RCC 7860 (cell line): Measurements from ENCODE around the gene SMIM45.

Experiments used
- DNase-seq: peaks from one replicate; pipeline ENCODE4 v3.0.0-alpha.2; 2015; ENCODE audit warnings: low spot score
- FAIRE-seq: peaks from 2 replicates; lab custom pipeline; 2012; peaks lifted over from hg19 to GRCh38; lab: Jason Lieb, UNC

The SMIM45 gene

DNA sequence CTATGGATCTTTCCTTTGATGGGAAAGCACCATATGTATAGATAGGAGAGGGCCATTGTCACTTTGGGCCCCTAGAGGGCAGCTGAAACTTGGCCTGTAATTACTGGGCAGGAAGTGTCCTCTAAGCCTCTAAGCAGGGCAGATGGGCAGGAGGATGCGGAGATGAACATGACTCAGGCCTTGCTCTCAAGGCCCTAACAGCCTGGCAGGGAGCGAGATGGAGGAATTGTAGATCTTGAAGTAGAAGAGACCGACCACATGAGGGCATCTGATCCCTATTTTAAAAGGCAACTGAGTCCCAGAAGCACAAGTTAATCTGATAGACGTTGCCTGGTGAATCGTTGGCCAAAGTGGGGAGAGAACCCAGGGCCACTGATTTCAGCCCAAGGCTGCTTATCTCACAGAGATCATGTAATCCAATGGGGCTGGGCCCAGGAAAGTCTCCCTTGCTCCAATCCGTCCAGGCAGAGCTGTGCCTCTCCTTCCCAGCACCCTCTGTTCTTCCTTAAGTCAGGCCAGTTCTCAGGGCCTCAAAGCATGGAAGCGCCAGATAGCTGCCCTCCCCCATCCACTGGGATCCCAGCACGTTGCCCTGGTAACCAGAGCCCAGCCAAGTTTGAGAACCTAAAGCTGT, 14.8 kb downstream of the SMIM45 start:
- DNase-seq (peak; percentile 85), FAIRE-seq (peak; percentile 73)

DNA sequence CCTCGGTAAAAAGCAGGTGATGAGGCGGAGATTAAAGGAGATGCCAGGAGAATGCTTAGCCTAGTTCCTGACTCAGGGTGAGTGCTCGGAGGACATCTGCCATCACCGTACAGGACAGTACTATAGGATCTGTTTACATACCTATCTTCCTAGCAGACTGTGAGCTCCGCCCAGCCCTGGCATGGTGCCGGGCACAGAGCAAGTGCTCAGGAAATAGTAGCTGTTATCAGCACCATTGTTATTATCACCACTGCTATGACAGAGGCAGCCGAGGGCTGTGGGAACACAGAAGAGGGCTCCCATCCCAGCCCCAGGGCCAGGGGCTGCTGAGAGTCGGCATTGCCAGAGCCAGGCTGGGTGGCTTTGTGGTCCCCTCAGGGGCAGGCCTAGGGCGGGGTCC, 16.7 kb downstream of the SMIM45 start:
- FAIRE-seq (no peak), DNase-seq (no peak)

DNA sequence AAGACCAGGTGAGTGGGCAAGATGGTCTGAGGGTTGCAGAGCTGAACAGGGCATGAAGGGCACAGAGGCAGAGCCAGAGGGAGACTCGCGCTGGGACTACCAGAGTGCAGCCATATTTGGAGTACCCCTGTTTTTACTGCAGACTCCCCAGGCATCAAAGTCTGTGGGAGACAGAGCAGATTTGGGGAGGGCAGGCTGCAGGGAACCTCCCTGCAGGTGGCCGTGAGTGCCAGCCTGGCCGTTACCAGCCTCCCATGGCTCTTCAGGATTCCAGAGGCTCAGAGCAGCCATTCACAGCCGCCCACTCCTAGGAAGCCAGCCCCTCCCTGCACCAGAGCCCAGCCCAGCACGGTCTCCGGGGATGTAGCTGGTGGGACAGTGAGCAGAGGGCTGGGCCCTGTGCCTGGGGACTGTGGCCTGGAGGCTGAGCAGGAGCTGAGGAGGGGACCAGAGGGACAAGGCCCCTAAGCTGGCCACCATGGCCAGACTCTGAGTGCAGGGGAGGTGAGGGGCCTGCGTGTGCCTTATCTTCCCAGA, 17.2 kb downstream of the SMIM45 start, which contains the start of gene SEPTIN3:
Gene SEPTIN3 (plus strand): TSS at position 334 of the 537 bp plus-strand sequence. CDS start 2,050 bp downstream, outside the sequence.
- FAIRE-seq (no peak), DNase-seq (no peak)

DNA sequence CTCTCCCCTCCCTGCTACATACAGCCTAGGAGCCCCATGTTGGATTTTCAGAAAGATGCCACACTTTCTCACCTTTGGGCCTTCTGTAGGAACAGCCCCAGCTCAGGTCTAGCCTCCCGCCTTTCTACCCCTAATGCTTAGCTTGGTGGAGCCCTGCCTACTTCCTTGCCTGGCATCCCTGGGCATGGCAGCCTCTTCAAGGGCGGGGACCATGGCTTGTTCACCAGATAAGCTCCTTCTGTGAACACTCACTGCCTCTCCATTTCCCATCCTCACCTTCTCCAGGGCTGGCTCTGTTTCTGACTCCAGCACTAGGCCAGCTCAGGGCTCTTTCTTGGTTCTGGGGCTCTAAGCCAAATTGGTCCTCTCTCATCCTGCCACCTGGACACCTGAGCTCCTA, 18.7 kb downstream of the SMIM45 start:
- FAIRE-seq (no peak), DNase-seq (no peak)

DNA sequence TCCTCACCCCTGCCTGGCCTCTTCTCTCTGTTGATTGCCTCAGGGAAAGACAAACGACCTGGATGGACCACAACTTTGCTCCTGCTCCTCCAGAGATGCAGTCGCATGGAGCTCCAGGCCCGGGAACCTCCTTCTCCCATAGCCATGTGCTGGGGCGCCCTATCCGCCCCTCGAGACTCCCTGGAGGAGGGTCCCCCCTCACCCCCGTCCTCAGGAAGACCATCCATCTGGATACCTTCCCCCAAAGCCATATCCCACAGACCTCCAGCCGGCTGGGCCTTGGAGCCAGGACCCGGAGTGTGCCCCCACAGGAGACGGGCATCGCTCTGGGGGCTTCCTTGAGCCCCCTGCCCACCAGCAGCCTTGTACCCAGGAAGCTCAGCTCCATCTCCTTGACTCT, 19.5 kb downstream of the SMIM45 start:
- DNase-seq (no peak), FAIRE-seq (no peak)

DNA sequence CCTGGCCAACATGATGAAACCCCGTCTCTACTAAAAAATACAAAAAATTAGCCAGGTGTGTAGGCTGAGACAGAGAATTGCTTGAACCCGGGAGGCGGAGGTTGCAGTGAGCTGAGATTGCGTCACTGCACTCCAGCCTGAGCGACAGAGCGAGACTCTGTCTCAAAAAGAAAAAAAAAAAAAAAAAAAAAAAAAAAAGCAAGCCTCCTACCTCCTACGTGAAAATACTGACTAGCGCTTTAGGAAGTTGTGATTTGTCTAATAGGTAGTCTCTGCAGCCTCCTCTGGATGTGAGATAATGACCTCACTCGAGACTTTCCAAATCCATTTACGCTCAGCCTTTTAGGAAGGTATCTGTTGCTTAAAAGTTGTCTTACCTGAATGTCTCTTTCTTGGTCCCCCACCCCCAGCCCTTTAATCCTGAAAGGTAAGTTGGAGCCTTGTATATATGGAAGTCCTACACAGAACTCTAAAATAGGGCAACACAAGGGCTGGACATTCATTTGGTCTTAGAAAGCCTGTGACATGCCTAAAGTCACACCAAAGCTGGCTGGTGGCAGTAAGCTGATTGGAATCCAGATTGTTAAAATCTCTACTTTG, 22.8 kb downstream of the SMIM45 start:
- no peak for FAIRE-seq
- DNase-seq = no peak

DNA sequence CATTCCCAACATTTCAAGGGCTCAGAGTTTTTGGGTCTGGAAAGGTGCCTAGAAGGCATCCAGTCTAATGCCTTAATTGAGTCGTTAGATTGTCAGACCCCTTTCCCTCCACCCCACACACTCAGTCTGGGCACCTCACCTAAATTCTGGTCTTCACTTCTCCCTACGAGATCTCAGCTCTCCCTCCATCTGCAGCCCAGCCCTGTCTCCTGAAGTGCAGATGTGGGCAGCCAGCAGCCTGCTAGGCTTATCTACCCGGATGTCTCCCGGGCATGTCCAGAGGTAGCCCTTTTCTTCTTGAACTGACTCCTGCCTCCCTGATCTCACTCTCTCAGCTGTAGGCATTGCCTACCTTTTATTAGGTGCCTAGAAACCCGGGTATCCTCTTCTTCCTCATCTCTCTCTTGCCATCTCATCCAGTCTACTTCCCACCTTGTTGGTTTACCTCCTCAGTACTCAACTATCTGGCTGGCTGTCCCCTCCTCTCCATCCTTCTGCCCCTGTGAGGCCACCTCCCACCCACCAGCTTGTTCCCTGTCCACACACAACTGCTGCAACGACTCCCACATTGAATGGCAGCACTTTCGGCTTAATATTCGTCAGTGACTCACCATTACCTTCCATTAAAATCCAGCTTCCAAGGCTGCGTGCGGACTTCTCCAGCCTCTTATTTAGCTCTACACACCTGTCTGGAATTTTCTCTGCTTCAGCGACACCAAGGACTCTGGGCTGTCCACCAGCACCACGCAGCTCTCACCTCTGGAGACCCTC, 23.5 kb downstream of the SMIM45 start:
- FAIRE-seq (no peak), DNase-seq (no peak)

DNA sequence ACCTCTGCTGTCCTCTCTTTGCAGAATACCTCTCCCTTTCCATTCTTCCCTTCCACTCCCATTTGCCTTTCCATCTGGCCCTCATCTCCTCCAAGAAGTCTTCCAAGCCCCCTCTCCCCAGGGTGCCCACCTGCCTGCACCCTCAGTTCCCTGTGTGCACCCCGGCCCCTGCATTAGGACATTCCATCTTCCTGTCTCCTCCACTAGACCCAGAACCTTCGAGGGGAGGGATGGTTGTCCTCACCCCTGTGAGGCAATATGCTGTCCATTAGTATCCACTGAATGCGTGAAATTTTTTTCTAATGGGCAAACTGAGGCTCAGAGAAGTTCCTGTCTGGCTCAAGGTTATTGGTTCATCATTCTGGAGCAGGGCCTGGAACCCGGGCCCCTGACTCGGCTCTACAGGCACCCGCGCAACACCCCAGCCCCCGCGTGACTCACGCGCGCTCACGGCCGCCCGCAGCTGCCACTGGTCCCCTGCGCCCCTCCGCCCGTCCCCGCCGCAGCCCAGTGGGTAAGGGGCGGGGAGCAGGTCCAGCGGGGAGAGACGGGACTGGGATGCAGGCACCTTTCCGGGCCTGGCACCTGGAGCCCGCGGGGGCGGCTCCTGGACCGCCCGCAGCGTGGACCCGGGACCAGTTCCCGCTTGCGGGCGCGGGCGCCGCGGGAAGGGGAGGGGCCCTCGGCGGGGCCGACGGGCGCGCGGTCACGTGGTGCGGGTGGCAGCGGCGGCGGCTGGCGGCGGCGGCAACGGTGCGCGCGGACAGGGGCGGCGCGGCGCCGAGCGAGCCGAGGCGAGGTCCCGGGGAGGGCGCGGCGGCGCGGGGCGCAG, 24.3 kb downstream of the SMIM45 start:
- FAIRE-seq (no peak), DNase-seq (no peak)

DNA sequence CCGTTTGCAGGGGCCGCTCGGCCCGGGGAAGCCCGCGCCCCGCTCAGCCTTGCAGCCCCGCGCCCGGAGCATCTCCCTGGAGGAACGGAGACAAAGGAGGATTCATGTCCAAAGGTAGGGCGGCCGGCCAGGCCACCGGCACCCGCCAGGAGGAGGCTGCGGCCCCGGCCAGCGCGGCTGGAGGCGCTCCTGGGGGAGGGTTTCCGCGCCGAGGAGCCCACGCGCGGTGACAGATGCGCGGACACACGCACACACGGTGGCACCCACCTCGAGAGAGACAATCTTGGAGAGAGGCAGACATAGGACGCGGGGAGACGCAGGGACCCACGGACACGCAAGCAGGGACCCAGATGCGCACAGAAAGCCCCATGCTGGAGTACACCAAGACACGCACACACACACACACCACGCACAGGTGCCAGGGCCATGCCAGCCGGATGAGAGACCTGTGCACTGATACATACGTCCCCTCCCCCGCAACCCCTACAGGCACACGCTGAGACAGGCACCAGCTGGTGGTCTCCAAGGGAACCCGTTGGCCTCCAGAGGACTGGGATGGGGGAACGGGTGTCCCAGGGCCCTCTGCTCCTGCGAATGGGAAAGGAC, 25.1 kb downstream of the SMIM45 start:
- DNase-seq = no peak
- no peak for FAIRE-seq

DNA sequence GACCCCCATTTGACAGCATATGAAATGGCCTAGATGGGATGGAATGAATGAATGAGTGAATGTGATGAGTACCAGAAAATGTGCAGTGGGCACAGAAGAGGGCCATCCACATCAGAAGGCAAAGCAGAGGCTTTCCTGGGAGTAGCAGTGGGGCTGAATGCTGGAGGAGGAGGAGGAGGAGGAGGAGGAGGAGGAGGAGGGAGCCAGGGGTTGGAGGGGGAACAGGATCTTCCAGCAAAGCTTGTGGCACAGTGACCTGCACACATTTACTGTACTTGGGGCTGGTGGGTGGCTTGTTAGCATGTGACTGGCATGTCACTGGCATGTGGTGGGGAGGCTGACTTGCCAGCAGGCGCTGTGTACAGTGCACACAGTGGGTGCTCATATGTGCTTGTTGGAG, 26.8 kb downstream of the SMIM45 start:
- no peak for DNase-seq

DNA sequence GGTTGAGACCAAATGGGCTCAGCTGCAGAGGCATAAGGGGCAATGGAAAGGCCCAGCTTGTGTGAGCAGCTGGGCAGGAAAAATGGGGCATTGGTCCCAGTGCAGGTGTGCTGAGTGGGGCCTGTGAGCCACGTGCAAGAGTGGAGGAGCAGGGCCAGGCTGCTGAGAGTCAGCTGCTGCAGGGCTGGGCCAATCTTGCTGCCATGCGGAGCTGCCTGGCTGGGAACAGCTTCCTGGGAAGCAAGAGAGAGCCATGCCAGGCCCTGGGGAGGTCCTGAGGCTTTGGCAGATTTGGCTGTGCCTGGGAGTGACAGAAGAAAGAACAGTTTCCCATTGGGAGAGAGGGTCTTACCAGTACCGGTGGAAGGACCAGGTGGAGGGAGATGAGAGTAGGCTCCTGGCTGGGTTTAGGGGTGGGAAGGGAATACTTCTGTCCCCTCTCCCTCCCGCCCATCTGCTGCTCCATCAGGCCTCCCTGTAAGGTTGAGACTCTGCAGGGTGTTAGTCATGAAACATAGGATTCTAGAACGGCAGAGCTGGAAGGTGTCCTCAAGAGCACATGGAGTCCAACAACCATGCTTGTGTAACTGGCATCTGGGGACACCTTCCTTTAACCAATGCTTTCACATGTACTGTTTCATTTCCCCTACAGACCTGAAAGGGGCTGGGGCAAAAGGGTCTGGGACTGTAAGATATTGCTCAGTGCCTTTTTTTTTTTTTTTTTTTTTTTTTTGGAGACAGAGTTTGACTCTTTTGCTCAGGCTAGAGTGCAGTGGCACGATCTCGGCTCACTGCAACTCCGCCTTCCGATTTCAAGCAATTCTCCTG, 27.7 kb downstream of the SMIM45 start:
- FAIRE-seq (no peak), DNase-seq (no peak)

More for the DNA sequence above, 26.8 kb downstream of the SMIM45 start:
- no peak for FAIRE-seq

DNA sequence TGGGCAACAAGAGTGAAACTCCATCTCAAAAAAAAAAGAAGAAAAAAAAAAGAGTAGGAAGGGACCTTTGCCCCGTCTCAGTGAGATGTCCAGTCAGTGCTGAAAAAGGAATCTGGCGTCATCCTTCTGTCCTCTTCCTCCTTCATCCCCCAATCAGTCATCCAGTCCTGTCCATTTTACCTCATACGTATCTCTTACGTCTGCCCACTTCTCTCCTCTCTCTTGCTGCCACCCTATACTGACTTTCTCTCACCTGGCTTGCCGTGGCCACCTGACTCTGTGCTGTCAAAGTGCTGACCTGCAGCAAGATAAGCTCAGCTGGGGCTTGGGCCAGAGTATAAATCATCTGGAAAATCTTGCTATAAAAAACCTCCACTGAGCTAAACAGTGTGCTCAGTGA, 30.9 kb downstream of the SMIM45 start:
- no peak for DNase-seq
- FAIRE-seq = no peak

DNA sequence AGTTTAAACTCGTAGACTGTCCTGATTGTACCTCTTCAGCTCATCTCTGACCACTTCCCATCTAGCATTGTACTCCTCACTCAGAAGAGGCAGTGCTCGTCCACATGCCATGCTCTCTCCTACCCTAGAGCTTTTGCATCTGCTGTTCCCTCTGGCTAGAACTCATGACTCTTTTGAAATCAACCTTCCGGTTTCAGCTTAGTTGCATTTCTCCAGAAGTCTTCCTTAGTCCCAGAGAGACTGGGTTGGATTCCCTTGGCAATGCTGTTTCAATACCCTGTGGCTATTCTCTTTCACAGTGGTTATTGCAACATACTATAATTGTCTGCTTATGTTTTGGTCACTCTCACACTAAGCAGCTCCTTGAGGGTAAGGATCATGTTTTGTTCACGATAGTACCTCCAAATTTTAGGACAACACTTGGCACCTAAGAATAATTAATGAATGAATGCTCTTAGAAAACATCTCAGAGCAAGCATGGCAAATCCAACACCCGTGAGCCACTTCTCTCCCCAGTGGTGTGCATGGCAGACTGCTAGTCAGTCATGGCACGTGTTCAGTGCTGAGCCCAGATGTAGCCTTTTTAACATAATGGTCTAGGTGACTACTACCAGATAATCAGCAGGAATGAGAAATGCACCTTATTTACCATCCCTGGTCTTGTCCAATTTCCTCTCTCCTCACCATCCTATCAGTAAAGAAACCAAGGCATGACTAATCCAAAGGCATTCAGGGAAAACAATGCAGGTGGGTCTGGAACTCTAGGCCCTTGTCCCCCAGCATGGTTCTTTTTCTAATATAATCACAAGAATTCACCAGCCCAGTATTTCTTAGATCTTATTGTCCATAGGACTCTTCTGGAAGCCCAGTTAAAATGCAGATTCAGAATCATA, 31.8 kb downstream of the SMIM45 start:
- DNase-seq (no peak), FAIRE-seq (no peak)

DNA sequence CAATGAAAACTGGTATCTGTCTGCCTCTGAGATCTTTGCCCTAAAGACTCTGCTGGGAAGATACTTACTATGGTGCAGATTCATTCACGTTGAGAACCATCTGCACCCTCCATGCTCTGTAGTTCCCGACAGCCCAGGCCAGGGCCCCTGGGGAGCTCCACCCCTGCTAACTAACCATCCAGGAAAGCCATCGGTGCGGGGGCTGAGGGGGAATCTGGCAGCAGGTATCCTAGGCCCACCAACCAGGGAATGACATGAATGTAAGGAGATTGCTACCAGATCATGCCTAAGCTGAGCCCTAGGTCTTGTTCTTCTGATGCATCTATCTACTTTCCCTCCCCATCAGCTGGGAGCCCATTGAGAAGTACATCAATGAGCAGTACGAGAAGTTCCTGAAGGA, 35.3 kb downstream of the SMIM45 start:
- no peak for DNase-seq
- no peak for FAIRE-seq

DNA sequence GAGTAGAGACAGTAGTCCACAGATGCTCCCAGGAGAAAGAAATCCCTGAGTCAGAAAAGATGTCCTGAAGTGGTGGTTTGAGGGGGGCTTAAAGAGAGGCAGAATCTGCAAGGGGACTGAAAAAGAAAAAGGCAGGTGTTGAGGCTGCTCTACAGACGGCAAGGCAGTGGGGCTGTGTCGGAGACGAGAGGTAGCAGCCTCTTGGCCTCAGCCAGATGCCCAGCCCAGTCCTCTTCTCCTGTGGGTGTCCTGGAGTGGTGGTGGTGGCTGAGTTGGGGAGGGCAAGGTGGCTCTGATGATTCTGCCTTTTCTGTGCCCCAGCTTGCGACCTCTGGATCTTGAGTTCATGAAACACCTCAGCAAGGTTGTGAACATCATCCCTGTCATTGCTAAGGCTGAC, 37.3 kb downstream of the SMIM45 start:
- FAIRE-seq = no peak
- DNase-seq = no peak

DNA sequence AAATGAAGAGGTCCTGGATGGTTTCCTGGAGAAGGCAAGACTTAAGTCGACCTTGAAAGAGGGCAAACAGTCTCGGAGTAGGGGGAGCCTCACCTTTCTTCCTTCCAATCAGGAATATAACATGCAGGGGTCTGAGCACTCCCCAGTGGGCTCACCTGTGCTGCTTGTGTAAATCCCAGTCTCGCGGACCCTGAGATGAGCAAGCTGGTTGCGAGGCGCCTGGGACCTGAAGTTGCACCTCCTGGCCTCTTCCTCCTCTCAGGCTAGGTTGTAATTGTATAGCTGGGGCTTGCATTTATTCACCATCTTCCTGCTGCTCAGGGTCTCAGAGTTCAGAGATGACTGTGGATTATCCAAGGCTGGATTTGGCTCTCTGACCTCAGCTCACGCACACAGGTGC, 39.2 kb downstream of the SMIM45 start:
- no peak for DNase-seq
- no peak for FAIRE-seq

DNA sequence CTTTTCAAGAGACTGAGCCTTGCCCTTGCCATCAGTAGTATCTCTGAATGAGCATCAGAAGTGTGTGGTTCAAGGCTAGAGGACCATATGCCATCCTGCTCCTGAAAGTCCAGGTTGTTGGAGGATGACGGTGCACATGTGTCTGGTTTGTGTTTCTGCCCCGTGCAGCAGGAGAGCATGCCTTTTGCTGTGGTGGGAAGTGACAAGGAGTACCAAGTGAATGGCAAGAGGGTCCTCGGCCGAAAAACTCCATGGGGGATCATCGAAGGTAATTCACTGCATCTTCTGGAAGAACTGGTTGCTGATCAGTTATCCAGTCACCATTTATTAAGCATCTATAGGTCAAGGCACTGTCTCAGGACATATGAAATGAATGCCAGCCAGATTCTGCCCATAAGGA, 40.5 kb downstream of the SMIM45 start:
- no peak for DNase-seq
- no peak for FAIRE-seq

DNA sequence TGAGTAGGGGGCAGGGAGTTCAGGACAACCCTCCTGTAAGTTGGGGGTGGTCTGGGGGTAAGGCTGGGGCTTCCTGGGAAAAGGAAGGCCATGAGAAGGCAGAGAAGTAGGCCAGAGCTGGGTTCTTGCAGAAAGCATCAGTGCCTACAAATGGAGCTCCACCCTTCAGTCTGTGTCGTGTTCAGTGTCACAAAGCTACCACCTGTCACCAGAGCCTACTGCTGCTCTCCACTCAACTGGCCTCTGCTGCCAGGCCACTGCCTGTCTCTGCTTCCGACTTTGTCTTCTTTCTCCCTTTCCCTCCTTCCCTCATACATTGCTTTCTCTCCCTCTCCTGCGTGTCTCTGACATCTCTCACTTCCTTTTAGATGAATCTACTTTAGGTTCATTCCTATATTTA, 43.3 kb downstream of the SMIM45 start:
- no peak for DNase-seq
- no peak for FAIRE-seq

DNA sequence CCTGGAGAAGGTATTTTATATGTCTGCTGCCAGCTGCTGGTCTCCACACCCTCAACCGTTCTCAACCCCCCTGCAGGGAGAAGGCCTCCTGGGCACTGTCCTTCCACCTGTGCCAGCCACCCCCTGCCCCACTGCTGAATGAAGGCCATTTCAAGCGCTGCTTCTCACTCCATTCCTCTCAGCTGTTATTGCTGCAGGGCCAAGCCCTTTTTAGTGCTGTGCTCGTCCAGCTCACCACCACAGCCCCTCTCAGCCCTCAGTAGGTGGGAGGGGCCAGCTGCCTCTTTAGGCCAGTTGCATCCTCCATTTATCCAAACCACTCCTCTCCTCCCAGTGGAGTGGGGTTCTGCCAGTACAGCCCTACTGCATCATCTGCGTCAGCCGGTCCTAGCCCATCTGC, 44.9 kb downstream of the SMIM45 start:
- FAIRE-seq = no peak
- DNase-seq = no peak
